K562 (cell line): ENCODE results near the gene TTC21A. TPM values are rescaled to one million over a fixed set of nuclear protein-coding genes. Genes with fewer than 3 reads are reported as not detected.

Experiments
- CBX5 ChIP-seq: IDR thresholded peaks from 2 replicates; pipeline ENCODE4 v1.6.1; 2014; ENCODE audit warnings: low read depth, borderline replicate concordance
- FOXP4 ChIP-seq: sonication (generic); formaldehyde crosslinking; IDR thresholded peaks from 2 replicates; pipeline ENCODE4 v1.8.0; 2022; ENCODE audit warnings: mild to moderate bottlenecking, missing genetic modification reagents, borderline replicate concordance
- KDM5B ChIP-seq: fragments of 200-600 bp; sonication (generic); IDR thresholded peaks from 2 replicates; pipeline ENCODE4 v1.6.1; 2012; ENCODE audit warnings: low read depth, mild to moderate bottlenecking, moderate library complexity, low read length, control low read depth, inconsistent platforms; ENCODE audit not compliant: insufficient replicate concordance
- MLLT1 ChIP-seq, 2 experiments: fragments of 450-650 bp; IDR thresholded peaks; 2 replicates each; pipeline ENCODE4 v1.6.1; 2016
- PATZ1 ChIP-seq: fragments of 250-450 bp; sonication (Bioruptor Pico); IDR thresholded peaks from 2 replicates; pipeline ENCODE4 v1.5.0; 2020; ENCODE audit warnings: mild to moderate bottlenecking, borderline replicate concordance
- PCBP2 ChIP-seq: fragments of 200-400 bp; formaldehyde crosslinking; IDR thresholded peaks from 2 replicates; pipeline ENCODE4 v1.6.1; 2018; ENCODE audit warnings: low read length, low read depth, mild to moderate bottlenecking, moderate library complexity; ENCODE audit not compliant: poor library complexity, severe bottlenecking
- SIN3A ChIP-seq, 2 experiments: fragments of 150-350 bp in 1 of 2; IDR thresholded peaks; 2 replicates each; pipeline ENCODE4 v1.6.1; 2011 to 2016; ENCODE audit warnings: borderline replicate concordance in 2 of 2, low read depth in 2 of 2, low read length in 2 of 2, mild to moderate bottlenecking in 2 of 2, moderate library complexity in 2 of 2; ENCODE audit not compliant: control insufficient read depth in 1 of 2
- SREBF2 ChIP-seq: sonication (generic); formaldehyde crosslinking; IDR thresholded peaks from 2 replicates; pipeline ENCODE4 v1.4.0; 2020; ENCODE audit warnings: mild to moderate bottlenecking, missing genetic modification reagents
- VEZF1 ChIP-seq: fragments of 200-800 bp; sonication (Bioruptor generic); IDR thresholded peaks from 2 replicates; pipeline ENCODE4 v1.6.1; 2017; ENCODE audit warnings: missing genetic modification characterization, missing compliant biosample characterization
- ZBTB7A ChIP-seq: IDR thresholded peaks from 2 replicates; pipeline ENCODE4 v1.6.1; 2011; ENCODE audit warnings: low read depth, mild to moderate bottlenecking, low read length, moderate library complexity, borderline replicate concordance; ENCODE audit not compliant: control insufficient read depth
- ZNF398 ChIP-seq: fragments of 250-450 bp; sonication (Bioruptor Pico); IDR thresholded peaks from 2 replicates; pipeline ENCODE4 v1.8.0; 2021; ENCODE audit warnings: moderate library complexity, mild to moderate bottlenecking, inconsistent platforms
- ZNF431 ChIP-seq: sonication (generic); formaldehyde crosslinking; IDR thresholded peaks from 2 replicates; pipeline ENCODE4 v1.8.0; 2022; ENCODE audit warnings: mild to moderate bottlenecking, missing genetic modification reagents
- ZNF740 ChIP-seq, 3 experiments: fragments of 200-800 bp in 1 of 3; sonication (Bioruptor generic) in 1 of 3; sonication (generic) in 1 of 3; formaldehyde crosslinking in 1 of 3; IDR thresholded peaks; 2 replicates each; pipeline versions ENCODE4 v1.6.1 to v1.8.0; 2016 to 2022; ENCODE audit warnings: mild to moderate bottlenecking in 2 of 3, missing compliant biosample characterization in 2 of 3, missing genetic modification characterization in 2 of 3, missing genetic modification reagents in 1 of 3
- ZZZ3 ChIP-seq: fragments of 450-650 bp; IDR thresholded peaks from 2 replicates; pipeline ENCODE4 v1.6.1; 2016; ENCODE audit warnings: antibody characterized with exemption, mild to moderate bottlenecking, moderate library complexity
- polyA plus RNA-seq, 8 experiments: library from polyadenylated mRNA; depleted of rRNA in 4 of 8; stranded (reverse) in 5 of 8; unstranded in 3 of 8; fragments of >200 nt; fragmentation: Nextera tagmentation in 2 of 8; fragmentation: Illumina TruSeq in 1 of 8; extraction: Ambion mirVana in 2 of 8; extraction: Trizol in 1 of 8; gene quantifications; 2 replicates each; pipeline versions ENCODE4 v1.2.1 to v1.2.3, GENCODE V29; 2011 to 2014; ENCODE audit warnings: inconsistent platforms in 1 of 8, missing spikeins in 1 of 8
- total RNA-seq, 7 experiments: library from RNA; depleted of rRNA in 6 of 7; stranded (reverse); fragments of >200 nt in 6 of 7; fragmentation: Illumina TruSeq in 2 of 7; extraction: Trizol in 2 of 7; gene quantifications; 2 replicates each; pipeline versions ENCODE4 v1.2.1 to v1.2.3, GENCODE V29; 2011 to 2021; ENCODE audit warnings: low replicate concordance in 1 of 7

Gene TTC21A
- total and polyA plus RNA-seq, 9 of the 15 experiments (the other 6 are each of a cell fraction or from before 2014, with no cell fraction given) = 0.22 to 1.4 (median 0.70) TPM

- TF ChIP-seq MLLT1 (IDR thresholded peaks at IDR 0.05) (peak in 1 of 2 experiments; percentile 87; a peak in 2 of 4 replicates), PATZ1 (CRISPR knock-in tag) (no peak), CBX5 (no peak), PCBP2 (no peak), ZZZ3 (no peak), ZNF740 (CRISPR knock-in tag; IDR thresholded peaks at IDR 0.05) (peak; percentile 73; the same call in 1 of the 2 replicates), ZNF740 (tag; IDR thresholded peaks at IDR 0.05) (no peak), KDM5B (peak; percentile 43), ZBTB7A (peak; percentile 55; the same call in 1 of the 2 replicates), FOXP4 (0 out of 2 replicates have a peak, but pooled peaks have one; percentile 10), ZNF398 (CRISPR knock-in tag) (no peak), ZNF431 (CRISPR knock-in tag) (no peak), SIN3A (IDR thresholded peaks at IDR 0.05; ENCODE audit: borderline replicate concordance in 2 of 2, control insufficient read depth in 1 of 2, low read depth in 2 of 2, low read length in 2 of 2) (0 out of 4 replicates have a peak, but pooled peaks of 1 of the 2 experiments have one; percentile 57), SREBF2 (CRISPR knock-in tag) (0 out of 2 replicates have a peak, but pooled peaks have one; percentile 14), VEZF1 (CRISPR knock-in tag) (peak; percentile 26)
Measured at GRCh38 chr3:39106281-39106811, 1.1 kb upstream of the TTC21A start (continued).
